ENCODE results near the gene TAF12.

The TAF12 gene

DNA sequence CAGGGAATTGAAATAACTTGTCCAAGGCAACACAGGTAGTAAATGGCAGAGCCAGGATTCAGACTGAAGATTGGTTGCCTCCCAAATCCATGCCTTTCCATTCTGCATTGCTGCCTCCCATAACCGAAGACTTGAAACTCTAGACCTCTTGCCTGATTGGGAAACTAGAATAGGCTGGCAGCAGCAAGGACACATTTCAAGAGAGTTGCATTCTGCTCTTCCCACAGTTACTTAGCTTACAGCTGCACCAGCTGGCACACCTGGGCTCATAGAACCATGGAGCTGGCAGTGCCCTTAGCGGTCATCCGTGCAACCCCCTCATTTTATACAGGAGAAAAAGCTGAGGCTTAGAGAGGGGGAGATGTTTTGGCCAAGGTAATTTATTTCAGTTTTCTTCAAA lies 82.0 kb downstream of the TAF12 start:
- H3K4me2 ChIP-seq (ENCODE audit: low read length), result no peak overlapping the region
- no peaks in the 10 kb centered on the region for H3K9me3 ChIP-seq (ENCODE audit: low read length)
- H2AFZ ChIP-seq (ENCODE audit: low read length), result no peak overlapping the region
- no peaks in the 10 kb centered on the region for H3K79me2 ChIP-seq (ENCODE audit: insufficient read depth, low read length)
- H3F3A ChIP-seq (ENCODE audit: insufficient read depth, low read length), result no peaks in the 10 kb centered on the region
- H3K4me1 ChIP-seq (ENCODE audit: insufficient read depth, low read length, severe bottlenecking), result no peaks in the 10 kb centered on the region
- no peaks in the 10 kb centered on the region for H3K9me2 ChIP-seq (ENCODE audit: low read depth, low read length)
- no peaks in the 10 kb centered on the region for H3K27me3 ChIP-seq (ENCODE audit: insufficient read depth, low read length)
- no peak overlapping the region for H3K27ac ChIP-seq (ENCODE audit: low read depth, low read length, poor library complexity, severe bottlenecking)
- TF ChIP-seq EZH2 (IDR thresholded peaks at IDR 0.05; ENCODE audit: borderline replicate concordance, low read length), result no peak
- TF ChIP-seq, protein P1, sequence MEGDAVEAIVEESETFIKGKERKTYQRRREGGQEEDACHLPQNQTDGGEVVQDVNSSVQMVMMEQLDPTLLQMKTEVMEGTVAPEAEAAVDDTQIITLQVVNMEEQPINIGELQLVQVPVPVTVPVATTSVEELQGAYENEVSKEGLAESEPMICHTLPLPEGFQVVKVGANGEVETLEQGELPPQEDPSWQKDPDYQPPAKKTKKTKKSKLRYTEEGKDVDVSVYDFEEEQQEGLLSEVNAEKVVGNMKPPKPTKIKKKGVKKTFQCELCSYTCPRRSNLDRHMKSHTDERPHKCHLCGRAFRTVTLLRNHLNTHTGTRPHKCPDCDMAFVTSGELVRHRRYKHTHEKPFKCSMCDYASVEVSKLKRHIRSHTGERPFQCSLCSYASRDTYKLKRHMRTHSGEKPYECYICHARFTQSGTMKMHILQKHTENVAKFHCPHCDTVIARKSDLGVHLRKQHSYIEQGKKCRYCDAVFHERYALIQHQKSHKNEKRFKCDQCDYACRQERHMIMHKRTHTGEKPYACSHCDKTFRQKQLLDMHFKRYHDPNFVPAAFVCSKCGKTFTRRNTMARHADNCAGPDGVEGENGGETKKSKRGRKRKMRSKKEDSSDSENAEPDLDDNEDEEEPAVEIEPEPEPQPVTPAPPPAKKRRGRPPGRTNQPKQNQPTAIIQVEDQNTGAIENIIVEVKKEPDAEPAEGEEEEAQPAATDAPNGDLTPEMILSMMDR (IDR thresholded peaks at IDR 0.05; ENCODE audit: low read length), result no peak
- H3K36me3 ChIP-seq (ENCODE audit: insufficient read depth, low read length), result peaks cover 78% of the 10 kb centered on the region
- no peaks in the 10 kb centered on the region for H4K20me1 ChIP-seq (ENCODE audit: insufficient read depth, low read length)
- no peak overlapping the region for H3K9ac ChIP-seq (ENCODE audit: low read length)
- H3K4me3 ChIP-seq (ENCODE audit: low read depth, low read length, poor library complexity, severe bottlenecking), result no peak overlapping the region
